Omental fat pad (tissue), 4 donors: ENCODE measurements around the gene UBE3B. TPM values are rescaled to one million over a fixed set of nuclear protein-coding genes. Genes with fewer than 3 reads are reported as not detected.

Experiments
- ATAC-seq: fragments of 150-250 bp; one replicate; pipeline ENCODE4 v1.9.1; 2016; ENCODE audit warnings: mild to moderate bottlenecking, moderate library complexity; ENCODE audit not compliant: low FRiP score
- DNase-seq: peaks from one replicate; pipeline ENCODE4 v3.0.0-alpha.2; 2019; ENCODE audit warnings: low spot score
- CTCF ChIP-seq, 3 donors: fragments of 450-650 bp; IDR thresholded peaks; one replicate each; pipeline ENCODE4 v1.5.1; 2016 to 2017; ENCODE audit warnings: antibody characterized with exemption in 3 of 3, mild to moderate bottlenecking in 3 of 3, moderate library complexity in 2 of 3
- total RNA-seq, 4 donors: library from RNA; depleted of rRNA; stranded (reverse); fragments of >200 nt; gene quantifications; one replicate each; pipeline ENCODE4 v1.1.0, GENCODE V29; 2016

The UBE3B gene
- total RNA-seq, 4 donors from 2014 or later = 36.6 to 82.4 (median 40.1) TPM

- TF ChIP-seq CTCF (IDR thresholded peaks at IDR 0.05) = no peak
- DNase-seq (no peak), ATAC-seq (no peak)
Measured at GRCh38 chr12:109548258-109548657, 70.8 kb downstream of the UBE3B start.

DNA sequence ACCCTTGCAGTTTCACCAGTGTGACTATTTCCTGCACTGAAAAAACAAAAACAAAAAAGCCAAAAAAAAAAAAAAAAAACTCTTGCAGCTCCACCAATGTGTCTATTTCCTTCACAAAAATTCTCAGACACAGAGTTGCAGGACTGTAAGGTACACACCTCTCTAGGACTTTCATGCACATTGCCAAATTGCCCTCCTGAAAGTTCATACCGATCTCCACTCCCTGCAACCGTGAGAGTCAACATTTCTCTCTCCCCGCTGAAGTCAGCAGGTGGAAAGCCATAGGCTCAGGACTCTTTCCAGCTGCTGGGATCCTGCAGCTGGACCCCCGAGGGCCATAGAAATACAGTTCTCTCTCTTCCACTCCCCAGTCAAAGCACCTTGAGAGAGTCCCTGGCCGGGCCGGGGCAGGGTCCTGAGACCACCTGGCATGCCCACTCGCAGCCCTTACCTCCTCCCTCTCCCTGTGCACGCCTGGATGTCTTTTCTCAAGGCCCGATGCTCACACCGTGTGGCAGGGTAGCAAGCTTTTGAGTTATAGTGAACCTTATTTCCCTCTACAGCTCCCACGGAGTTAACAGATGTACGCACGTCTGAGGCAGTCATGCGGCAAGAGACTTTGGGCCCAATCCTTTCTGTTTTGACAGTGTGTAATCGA lies 72.3 kb downstream of the UBE3B start:
- DNase-seq = no peak
- ATAC-seq = no peak
- TF ChIP-seq CTCF (IDR thresholded peaks at IDR 0.05) = no peak

GRCh38 chr12:109550281-109550680 lies 72.8 kb downstream of the UBE3B start:
- ATAC-seq (no peak), DNase-seq (no peak)
- no peak for TF ChIP-seq CTCF (IDR thresholded peaks at IDR 0.05)

GRCh38 chr12:109551108-109551507 lies 73.7 kb downstream of the UBE3B start:
- DNase-seq = no peak
- no peak for TF ChIP-seq CTCF (IDR thresholded peaks at IDR 0.05)
- ATAC-seq = no peak

DNA sequence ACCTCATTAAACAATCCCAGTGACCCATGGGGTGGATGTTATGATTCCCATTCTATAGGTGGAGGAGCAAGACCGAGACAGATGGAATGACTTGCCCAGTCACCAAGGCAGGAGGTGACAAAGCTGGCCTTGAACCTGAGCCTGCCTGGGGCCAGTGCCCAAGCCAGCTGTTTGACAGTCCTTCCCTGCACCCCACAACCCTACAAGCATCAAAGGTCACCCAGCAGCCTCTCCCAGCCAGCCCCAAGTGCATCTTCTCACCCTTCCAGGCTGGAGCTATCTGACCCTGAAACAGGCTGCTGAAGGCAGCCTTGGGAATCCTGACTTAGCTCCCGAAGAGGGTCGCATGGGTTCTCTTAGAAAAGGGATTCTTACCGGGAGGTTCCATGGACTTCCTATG lies 75.5 kb downstream of the UBE3B start:
- TF ChIP-seq CTCF (IDR thresholded peaks at IDR 0.05) = no peak
- ATAC-seq = no peak
- DNase-seq = no peak

GRCh38 chr12:109553483-109553882 lies 76.0 kb downstream of the UBE3B start:
- ATAC-seq (no peak), DNase-seq (no peak)
- TF ChIP-seq CTCF (IDR thresholded peaks at IDR 0.05) = no peak

DNA sequence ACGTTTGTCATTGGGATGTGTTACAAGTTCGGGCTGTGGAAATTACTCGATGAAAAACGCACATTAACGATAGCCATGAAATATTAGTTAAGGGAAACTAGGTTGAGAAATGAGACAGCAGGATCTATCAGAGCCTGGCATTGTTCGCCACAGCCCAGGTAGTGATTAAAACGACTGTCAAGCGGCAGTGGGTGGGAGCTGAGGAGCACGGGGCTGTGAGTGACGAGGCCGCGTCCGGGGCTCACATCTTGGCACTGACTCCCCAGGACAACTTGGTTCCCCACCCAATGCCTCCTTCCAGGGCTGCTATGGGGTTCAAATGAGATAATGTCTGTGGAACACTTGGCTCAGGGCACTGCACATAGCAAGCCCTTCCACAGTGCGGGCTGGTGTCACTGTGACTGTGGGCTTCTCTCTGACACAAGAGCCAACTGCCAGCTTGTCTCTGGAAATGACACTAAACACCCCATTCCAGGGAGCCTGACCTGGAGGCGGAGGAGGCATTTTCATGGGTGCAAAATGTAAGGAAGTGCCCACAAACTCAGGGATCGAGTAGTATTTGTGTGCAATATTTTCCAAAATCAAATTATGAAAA lies 76.6 kb downstream of the UBE3B start:
- DNase-seq (no peak), ATAC-seq (no peak)
- TF ChIP-seq CTCF (IDR thresholded peaks at IDR 0.05) = no peak
